NCI-H2227 treated with DMSO at 0.1 percent for 48 hours (cell line): ENCODE results near the gene OR52W1.

Source experiments
- DNase-seq: peaks from one replicate; lab custom pipeline; 2025; lab: John Stamatoyannopoulos, UW

OR52W1 gene

GRCh38 chr11:6199174-6199810 lies at the start of gene OR52W1:
Gene OR52W1, plus strand, starts transcription at chr11:6199224. Its CDS starts 0 bp downstream, at chr11:6199224.
- DNase-seq = no peak

- no peak for DNase-seq
Observed at GRCh38 chr11:6151117-6151516, 47.9 kb upstream of the OR52W1 start.

GRCh38 chr11:6152126-6152525 lies 46.9 kb upstream of the OR52W1 start:
- no peak for DNase-seq

GRCh38 chr11:6156628-6157359 lies 42.2 kb upstream of the OR52W1 start:
- DNase-seq = no peak

- DNase-seq = no peak
Observed at GRCh38 chr11:6170226-6170625, 28.8 kb upstream of the OR52W1 start, which contains the start of gene OR52B2. Gene OR52B2, minus strand, starts transcription at chr11:6170326. Its CDS starts 0 bp downstream, at chr11:6170326.

GRCh38 chr11:6175440-6175839 lies 23.6 kb upstream of the OR52W1 start:
- DNase-seq = no peak

GRCh38 chr11:6191742-6192141 lies 7.3 kb upstream of the OR52W1 start:
- no peak for DNase-seq

- no peak for DNase-seq
Observed at GRCh38 chr11:6194065-6194581, 4.9 kb upstream of the OR52W1 start.

- no peak for DNase-seq
Observed at GRCh38 chr11:6196396-6196795, 2.6 kb upstream of the OR52W1 start.

- DNase-seq = no peak
Observed at GRCh38 chr11:6197466-6198200, 1.4 kb upstream of the OR52W1 start.

- no peak for DNase-seq
Observed at GRCh38 chr11:6200975-6201374, 2.0 kb downstream of the OR52W1 start.

- DNase-seq = no peak
Observed at GRCh38 chr11:6201481-6201880, 2.5 kb downstream of the OR52W1 start.

GRCh38 chr11:6202041-6202440 lies 3.0 kb downstream of the OR52W1 start:
- no peak for DNase-seq

GRCh38 chr11:6203327-6203726 lies 4.3 kb downstream of the OR52W1 start:
- no peak for DNase-seq

GRCh38 chr11:6204706-6205105 lies 5.7 kb downstream of the OR52W1 start:
- DNase-seq = no peak

- DNase-seq = no peak
Observed at GRCh38 chr11:6205366-6205765, 6.3 kb downstream of the OR52W1 start, which contains the start of gene C11orf42. Gene C11orf42, plus strand, starts transcription at chr11:6205557. Its CDS starts 59 bp downstream, at chr11:6205616.

- DNase-seq = no peak
Observed at GRCh38 chr11:6206456-6207180, 7.6 kb downstream of the OR52W1 start.

GRCh38 chr11:6209801-6210200 lies 10.8 kb downstream of the OR52W1 start:
- DNase-seq = no peak

GRCh38 chr11:6210274-6210955 lies 11.4 kb downstream of the OR52W1 start:
- DNase-seq = no peak

- no peak for DNase-seq
Observed at GRCh38 chr11:6214530-6214929, 15.5 kb downstream of the OR52W1 start.

GRCh38 chr11:6216501-6216900 lies 17.5 kb downstream of the OR52W1 start:
- no peak for DNase-seq
